HG03025 (cell line): ENCODE results near the gene RNF220.
"Not testable (repeated sequence)": the region's sequence is repeated elsewhere in the genome, so short reads cannot be mapped to it uniquely, and the experiment has no call there.

Experiments used
- ATAC-seq: cut with Tn5 transposase; IDR thresholded peaks from one replicate; pipeline ENCODE4 v1.9.1; 2021; ENCODE audit warnings: mild to moderate bottlenecking, moderate library complexity; ENCODE audit not compliant: unreplicated experiment, low FRiP score

RNF220 gene

DNA sequence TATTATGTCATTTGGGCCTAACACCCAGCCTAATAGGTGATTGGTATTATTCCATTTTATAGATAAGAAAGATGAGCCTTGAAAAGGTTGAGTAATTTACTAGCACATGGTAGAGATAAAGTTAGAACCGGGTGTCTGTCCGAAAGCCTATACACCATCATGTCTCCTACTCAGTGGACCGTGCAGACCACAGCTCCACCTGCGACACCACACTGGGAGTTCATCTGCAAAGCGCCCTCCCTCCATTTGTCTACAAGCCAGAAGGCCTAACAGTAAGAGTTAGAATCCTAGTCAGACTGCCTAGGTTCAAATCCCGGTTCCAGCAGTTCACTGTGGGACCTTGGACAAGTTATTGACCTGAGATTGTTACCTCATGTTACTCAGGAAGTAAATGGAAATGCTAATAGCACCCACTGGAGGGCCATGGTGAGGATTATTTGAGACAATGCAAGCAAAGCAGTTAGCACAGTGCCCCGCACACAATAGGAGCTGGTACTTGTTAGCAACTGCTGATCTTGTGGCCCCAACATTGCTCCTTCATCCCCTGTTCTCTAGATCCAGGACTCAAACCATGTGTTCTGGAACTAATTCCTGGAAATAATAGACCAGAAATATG is 289.9 kb downstream of the RNF220 start:
- ATAC-seq = no peak

DNA sequence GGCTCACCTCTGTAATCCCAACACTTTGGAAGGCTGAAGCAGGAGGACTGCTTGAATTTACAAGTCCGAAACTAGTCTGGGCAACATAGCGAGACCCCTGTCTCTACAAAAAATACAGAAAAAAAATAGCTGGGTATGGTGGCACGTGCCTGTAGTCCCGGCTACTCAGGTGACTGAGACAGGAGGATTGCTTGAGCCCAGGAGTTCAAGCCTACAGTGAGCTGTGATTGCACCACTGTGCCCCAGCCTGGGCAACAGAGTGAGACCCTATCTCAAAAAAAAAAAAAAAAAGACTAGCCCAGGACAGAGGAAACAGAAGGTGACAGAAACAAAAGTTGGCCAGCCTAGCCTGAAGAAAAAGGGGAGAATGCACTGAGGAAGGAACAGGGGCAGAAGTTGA is 290.6 kb downstream of the RNF220 start:
- ATAC-seq = no peak

DNA sequence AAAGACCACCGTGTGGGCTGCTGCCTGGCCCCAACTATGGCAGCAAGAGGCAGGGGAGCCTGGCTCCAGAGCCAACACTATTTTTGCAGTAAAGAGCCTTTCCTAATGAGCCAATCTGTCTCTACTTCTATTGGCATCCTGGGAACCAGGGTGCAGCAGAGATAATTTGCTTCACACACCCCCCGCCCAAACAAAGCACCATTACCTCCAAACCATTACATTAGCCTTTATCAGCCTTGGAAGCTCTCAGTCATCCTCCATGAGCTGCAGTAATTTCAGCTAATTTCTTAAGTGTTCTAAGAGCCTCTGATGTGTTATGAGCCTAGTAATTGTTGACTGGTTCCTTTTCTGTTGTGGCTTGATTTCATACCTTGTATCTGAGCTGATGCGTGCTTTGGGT is 291.0 kb downstream of the RNF220 start:
- ATAC-seq = no peak

DNA sequence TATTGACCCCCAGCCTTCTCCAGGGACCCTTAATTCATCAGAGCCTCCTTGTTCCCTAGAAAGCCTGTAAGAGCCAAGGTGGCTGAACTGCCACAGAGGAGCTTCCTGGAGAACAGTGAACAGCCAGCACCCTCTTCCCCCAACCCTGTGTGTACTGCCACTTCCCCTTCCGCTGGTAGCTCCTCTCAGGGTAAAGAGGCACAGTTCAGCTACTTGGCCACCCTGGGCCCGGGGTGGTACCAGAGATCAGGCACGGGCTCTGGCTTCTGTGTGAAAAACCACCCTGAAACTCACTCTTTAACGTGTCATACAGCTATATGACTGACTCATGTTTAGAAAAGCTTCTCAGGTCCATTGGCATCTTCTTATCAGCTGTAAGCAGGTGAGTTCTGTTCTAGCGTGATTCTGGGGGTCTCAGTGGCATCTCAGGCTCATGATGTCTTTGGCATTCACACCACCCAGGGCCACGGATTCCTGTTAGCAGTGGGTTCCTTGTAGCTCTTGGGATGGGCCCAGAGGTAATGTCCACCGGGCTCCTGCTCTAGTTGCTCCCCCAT is 291.8 kb downstream of the RNF220 start:
- no peak for ATAC-seq

DNA sequence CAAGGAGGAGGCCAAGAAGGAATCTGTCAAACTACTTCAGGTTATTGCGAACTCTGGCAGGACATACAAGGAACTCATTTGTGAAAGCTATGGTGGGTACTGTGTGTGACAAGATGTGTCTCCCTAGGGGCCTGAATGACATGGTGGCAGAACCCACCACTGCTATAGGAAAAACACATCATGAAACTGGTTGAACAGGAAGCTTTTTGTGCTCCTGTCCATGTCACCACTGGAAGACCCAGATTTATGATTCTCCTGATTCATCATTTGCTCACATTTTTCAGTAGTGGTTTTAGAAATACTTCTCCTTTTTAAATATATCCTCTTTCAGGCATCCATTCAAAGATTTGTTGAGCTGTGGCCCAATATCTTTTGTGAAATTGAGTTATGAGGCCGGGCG is 293.1 kb downstream of the RNF220 start:
- ATAC-seq = no peak

DNA sequence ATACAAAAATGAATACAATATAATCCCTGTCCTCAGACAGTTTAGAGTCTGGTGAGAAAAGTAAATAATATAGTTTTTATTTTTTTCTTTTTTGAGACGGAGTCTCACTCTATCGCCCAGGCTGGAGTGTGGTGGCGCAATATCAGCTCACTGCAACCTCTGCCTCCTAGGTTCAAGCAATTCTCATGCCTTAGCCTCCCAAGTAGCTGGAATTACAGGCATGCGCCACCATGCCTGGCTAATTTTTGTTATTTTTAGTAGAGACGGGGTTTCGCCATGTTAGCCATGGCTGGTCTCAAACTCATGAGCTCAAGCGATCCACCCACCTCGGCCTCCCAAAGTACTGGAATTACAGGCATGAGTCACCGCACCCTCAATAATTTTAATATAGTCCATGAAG is 294.3 kb downstream of the RNF220 start:
- not testable (repeated sequence) for ATAC-seq

DNA sequence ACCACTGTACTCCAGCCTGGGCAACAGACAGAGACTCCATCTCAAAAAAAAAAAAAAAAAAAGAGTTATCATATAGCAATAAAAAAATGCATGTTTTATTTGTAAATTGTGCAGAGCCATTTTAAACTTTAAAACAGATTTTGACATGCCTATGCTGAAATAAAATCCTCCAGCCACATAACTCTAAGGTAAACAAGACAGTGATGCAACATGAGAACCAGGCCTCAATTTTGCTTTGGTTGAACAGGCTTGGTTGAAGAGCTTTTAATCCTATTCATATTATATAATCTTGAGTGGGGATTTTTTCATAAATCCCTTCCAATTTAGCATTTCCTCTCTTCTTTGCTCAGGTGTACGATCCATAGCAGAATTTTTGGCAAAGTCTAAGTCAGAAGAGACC is 295.5 kb downstream of the RNF220 start:
- ATAC-seq = no peak

DNA sequence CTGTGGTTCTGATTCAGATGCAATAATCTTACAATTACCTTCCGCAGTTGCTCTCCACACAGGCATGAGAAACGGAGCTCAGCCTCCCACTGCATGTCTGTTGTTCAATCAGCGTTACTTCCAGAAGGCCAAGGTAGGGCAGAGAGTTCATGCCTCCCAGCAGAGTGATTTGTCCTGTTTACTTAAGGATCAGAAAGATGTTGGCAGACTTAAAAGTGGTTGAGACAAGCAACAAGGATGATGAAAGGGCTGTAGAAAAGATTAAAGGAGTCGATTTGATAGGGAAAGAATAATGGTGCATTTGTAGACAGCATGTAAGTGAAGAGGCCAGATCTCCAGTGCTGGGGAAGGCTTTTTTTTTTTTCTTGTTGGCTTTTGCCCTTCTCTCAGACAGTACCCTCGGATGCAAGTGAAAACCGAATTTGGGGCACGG is 296.1 kb downstream of the RNF220 start:
- no peak for ATAC-seq
